Fibroblast of skin of right biceps (primary cell): ENCODE data around the gene CAP1.
"Not testable (repeated sequence)": the region's sequence is repeated elsewhere in the genome, so short reads cannot be mapped to it uniquely, and the experiment has no call there.

Source experiments
- DNase-seq: peaks from one replicate; pipeline ENCODE4 v3.0.0-alpha.2; 2013

Gene CAP1, protein sequence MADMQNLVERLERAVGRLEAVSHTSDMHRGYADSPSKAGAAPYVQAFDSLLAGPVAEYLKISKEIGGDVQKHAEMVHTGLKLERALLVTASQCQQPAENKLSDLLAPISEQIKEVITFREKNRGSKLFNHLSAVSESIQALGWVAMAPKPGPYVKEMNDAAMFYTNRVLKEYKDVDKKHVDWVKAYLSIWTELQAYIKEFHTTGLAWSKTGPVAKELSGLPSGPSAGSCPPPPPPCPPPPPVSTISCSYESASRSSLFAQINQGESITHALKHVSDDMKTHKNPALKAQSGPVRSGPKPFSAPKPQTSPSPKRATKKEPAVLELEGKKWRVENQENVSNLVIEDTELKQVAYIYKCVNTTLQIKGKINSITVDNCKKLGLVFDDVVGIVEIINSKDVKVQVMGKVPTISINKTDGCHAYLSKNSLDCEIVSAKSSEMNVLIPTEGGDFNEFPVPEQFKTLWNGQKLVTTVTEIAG

DNA sequence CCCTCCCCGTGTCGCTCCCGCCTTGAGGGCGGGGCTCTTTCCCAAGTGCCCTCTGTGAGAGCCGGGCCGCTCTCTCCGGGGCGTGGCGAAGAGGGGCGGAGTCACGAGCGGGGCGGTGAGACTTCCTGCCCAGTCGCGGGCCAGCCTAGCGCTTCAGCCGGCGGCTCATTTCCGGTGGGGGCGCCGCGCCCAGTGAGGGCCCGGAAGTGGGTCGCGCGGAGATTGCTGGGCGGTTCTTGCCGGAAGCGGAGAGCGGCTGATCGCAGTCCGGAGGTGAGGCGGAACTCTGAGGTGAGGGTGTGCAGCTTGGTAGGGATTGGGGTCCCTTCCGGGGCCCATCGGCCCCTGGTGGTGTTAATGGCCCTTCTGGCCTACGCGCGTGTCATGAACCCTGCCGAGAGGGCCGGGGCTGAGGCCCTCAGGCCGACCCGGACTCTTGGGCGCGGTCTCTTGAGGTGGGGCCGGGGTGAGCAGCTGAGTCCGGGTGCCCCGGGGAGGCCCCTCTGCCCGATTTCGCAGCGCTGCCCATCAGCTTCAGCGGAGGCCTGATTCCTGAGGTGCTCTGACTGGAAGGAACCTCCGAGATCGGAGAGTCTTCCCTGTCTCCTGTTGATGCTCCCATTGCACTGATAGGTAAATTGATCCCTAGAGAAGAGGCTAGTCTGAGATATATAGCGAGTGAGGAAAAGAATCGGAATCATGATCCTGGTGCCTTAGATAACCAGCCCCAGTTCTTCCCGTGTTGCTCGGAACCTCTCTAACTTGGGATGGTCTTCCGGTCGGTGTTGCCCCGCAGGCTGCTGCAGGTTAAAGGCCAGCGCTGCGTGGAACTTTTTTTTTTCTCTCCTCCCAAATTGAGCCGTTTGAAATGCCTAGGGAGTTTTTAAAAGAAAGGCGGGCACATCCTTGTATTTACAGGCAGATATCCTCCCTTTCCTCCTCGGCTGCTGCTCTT is at the start of gene CAP1:
Gene CAP1 (plus strand): TSS at position 219 of the 955 bp plus-strand sequence. CDS start 18,618 bp downstream, outside the sequence.
- peak; percentile 99 for DNase-seq

DNA sequence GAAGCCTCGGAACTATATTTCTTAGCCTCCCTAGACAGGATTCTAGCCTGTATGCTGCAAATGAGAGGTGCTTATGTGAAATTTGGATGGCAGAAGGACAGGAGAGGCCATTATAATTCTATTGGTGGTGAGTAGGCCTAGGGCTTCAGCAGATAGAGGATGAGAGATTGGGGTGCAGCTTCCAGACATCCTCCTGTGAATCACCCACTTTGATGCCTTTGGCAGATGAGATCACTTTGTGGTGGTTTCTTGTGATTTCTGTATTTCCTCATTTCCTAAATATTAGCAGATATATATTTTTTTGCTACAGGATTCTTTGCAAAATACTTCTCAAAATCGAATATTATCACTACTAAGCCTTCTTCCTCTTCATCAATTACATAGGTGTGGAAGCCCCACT is 48.3 kb upstream of the CAP1 start:
- DNase-seq, result peak; percentile 38

DNA sequence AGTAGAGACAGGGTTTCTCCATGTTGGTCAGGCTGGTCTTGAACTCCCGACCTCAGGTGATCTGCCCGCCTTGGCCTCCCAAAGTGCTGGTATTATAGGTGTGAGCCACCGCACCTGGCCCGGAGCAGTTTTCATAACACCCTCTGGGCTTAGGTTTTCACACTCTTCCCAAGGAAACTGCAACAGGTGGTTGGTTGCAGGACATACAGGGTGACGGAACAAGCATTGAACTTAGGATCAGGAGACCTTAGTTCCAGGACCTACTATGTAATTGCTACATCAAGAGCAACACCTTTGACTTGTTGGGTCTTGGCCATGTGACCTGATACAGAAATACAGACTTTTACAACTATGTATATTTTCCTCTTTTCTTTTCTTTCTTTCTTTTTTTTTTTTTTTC is 47.6 kb upstream of the CAP1 start:
- DNase-seq, result no peak

DNA sequence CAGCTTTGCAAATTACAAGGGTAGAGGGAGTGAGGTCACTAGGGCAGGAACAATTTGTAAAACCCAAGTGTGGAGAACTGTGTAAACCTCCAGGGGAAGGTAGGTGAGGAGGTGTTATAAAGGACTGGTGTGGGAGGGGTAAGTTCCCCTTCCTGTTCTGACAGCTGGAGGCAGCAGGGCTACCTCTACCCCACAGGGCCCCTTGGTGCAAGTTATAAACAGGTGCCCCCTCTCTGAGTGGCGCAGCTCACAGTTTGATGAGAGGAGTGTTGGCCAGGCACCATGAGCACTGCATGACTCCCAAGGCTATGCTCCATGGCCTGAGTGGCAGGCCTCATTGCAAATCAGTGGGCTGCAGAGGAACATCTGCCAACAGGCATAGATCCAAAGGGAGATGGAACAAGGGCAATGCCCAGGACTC is 44.5 kb upstream of the CAP1 start:
- DNase-seq, result no peak

DNA sequence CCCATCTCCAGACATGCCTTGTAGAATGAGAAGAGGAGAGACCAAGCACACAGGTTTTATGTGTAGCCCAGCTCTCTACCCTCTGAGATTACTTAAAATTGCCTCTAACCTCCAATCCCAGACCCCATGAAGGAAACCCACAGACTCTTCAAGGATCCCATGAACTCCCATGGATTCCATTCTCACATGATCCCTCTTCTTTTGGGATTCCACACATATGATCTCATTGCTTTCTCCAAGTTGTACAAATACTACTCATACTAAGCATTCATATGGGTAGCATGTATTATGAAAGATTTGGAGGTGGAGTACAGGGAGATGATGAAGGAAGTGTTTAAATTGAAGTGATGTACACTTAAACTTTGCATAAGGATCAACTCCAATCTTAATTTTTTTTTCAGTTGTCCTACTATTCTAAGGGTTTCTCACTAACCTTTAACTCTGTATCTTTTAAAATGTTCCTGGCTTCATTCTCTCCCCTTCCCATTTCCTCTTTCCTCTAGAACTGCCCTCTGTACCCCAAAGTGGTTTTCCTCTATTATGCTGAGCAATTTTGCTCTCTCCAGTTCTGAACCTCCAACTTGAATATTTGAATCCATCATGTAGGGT is 44.0 kb upstream of the CAP1 start:
- DNase-seq, result peak; percentile 26

DNA sequence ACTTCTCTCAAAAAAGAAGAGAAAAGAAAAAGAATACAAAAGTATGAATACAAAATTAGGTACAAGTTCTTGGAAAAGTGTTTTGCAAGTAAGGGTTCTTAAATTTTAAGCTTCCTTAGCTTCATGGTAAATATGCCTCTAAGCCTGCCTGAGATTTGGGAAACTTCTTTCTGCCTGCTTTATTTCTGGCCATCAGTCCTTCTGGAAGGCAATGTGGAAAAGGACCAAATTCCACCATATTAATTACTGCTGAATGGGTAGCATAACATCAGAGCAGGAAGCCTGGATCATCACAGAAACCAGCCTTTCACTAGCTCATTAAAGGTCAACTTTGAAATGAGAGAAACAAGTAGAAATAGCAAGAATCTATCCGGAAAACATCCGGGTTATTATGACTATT is 39.1 kb upstream of the CAP1 start:
- no peak for DNase-seq

DNA sequence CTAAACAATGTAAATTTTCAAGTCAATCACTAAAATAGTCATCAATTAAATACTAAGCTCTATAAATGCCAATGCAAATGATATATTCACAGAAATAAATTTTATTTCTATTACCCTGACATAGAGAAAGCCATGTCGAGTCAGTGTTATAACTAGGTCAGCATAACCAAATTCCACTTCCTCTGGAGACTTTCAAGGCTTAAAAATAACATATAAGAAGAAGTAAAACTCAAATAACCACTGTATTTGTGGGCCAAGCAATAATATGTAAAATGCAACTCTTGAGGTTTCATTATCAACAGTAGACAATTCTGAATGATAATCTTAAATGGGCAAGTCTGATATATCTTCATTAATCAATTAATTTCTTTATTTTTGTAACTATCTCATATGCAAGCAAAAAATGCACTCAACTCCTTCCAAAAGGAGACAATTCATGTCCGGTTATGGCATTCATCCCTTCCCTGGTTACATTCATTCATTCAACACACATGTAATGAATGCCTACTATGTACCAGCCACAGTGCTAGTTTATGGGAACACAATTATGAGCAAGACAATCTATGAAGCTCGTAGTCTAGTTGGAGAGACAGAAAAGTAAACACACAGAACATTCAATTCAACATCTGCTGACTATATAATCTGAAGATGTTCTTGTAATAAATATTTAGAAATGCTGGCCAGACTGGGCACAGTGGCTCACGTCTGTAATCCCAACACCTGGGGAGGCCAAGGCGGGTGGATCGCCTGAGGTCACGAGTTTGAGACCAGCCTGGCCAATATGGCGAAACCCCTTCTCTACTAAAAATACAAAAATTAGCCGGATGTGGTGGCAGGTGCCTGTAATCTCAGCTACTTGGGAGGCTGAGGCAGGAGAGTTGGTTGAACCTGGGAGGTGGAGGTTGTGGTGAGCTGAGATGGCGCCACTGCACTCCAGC is 37.1 kb upstream of the CAP1 start:
- DNase-seq, result no peak

DNA sequence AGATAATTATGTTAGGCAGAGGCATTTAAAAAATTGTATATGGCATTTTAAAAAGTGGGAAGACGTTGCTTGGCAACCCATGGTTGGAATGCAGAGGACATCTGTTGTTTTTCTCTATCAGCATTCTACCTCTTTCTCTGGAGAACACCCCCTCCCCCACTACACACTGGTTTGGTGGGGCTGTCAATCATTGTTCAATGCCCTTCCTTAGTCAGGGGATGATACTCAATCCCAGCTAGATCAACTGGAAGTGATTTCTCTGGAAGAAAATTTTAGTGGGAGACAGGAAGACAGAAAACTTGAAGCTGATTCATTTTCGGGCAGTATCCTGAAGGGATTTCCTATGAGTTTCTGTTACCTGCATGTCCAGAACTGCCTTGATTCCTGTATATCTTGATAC is 35.7 kb upstream of the CAP1 start:
- DNase-seq, result no peak

DNA sequence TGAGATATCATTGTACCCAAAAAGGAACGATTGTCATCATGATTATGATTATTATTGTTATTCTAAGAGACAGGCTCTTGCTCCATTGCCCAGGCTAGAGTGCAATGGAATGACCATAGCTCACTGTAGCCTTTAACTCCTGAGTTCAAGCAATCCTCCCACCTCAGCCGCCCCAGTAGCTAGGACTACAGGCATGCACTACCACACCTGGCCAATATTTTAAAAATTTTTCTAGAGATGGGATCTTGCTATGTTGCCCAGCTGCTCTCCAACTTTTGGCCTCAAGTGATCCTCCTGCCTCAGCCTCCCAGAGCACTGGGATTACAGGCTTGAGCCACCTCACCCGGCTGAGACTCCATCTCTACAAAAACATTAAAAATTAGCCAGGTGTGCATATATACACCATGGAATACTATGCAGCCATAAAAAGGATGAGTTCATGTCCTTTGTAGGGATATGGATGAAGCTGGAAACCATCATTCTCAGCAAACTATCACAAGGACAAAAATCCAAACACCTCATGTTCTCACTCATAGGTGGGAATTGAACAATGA is 33.0 kb upstream of the CAP1 start:
- DNase-seq, result not testable (repeated sequence)

DNA sequence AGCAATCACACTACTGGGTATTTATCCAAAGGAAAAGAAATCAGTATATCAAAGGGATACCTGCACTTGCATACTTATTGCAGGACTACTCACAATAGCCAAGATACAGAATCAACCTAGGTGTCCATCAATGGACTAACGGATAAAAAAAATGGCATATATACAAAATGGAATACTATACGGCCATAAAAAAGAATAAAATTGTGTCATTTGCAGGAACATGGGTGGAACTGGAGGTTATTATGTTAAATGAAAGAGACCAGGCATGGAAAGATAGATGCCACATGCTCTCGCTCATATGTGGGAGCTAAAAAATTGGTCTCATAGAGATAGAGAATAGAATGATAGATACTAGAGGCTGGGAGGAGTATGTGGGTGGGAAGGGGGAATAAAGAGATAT is 29.3 kb upstream of the CAP1 start:
- DNase-seq, result no peak

DNA sequence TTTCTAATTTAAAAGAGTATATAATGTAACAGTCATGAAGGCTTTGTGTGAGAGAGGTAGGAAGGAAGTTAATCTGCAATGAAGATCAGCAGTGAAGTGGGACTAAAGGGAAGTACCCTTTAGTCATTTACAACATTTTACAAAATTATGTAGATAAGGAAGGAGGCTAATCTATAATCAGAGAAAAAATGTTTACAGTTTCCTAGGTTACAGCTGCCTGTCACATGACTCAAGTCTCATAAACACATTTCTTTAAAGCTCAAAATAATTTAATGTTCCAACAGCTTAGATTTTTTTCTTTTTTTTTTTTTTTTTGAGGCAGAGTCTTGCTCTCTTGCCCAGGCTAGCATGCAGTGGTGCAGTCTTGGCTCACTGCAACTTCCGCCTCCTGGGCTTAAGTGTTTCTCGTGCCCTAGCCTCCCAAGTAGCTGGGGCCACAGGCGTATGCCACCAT is 26.2 kb upstream of the CAP1 start:
- DNase-seq, result peak; percentile 43

DNA sequence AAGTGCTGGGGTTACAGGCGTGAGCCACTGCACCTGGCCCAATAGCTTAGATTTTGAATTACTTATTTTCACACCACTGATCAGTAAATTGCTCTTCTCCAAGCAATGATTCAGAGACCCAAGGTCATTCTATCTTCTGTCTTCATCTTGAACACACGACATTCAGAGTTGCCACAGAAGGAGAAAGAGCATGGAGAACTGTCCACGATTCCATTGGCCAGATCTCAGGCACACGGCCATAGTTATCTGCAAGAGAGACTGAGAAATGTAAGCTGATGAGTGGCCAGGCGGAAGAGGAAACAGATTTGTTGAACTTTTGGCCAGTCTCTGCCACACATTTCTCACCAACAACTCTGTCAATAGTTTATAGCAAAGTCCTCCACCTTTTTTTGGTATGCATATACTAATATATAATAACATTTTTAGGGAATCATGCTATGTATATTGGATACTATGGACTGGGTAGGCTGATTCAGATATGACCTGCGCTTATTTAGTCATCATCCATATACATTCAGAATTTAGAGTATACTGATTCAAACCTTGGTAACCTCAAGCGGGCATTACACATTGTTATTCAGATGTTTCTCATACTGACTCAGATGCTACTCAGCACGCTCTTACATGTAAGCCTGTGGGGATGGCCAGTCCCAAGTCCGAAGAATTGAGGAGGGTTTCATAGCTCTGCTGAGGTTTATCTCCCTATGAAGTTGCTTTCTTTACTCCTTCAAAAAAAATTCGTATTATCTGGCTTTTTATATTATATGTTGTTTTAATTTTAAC is 25.5 kb upstream of the CAP1 start:
- DNase-seq, result peak; percentile 92

DNA sequence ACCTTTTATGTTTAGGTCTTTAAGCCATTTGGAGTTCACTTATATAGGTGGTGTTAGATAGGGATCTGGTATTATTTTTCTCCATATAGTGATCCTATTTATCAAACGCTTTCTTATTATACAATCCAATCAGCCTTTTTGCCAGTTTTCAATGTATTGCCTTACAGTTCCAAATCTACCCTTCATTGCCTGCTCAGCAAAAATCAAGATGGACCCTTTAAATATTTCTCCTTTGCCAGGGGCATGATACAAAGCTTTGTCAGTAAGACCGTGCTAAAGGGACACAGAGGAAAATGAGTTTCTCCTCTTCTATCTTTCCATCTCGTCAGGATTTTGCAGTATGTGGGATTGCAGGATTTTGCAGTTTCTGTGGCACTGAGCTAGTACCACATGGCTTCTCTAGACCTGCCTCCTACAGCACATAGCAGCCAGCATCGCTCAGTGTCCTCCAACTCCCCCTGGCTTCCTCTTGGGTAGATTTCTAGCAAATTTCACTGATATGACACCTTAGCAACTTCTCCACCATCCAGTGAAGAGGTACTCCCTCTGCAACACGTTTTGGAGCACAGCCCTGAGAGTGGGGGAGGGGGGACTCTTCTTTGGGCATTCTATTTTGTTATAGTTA is 22.5 kb upstream of the CAP1 start:
- no peak for DNase-seq

DNA sequence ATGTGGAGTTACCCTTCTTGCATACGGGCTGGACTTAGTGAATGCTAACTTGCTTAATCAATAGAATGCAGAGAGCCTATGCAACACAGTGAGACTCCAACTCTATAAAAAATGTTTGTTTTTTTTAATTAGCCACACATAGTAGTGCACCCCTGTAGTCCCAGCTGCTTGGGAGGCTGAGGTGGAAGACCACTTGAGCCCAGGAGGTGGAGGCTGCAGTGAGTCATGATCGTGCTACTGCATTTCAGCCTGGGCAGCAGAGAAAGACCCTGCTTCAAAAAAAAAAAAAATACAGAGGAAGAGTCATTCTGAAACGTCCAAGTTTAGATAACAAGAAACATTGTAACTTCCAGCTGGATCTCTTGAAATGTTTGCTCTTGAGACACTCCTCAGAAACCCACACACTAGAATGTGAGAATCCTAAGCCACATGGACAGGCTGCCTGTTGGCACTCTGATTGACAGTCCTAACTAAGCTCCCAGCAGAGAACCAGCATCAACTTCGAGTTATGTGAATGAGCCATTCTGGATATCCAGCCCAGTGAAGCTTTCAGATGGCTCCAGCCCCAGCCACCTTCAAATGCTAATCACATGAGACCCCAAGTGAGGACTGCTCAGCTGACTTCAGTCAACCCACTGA is 20.0 kb upstream of the CAP1 start:
- DNase-seq, result no peak

DNA sequence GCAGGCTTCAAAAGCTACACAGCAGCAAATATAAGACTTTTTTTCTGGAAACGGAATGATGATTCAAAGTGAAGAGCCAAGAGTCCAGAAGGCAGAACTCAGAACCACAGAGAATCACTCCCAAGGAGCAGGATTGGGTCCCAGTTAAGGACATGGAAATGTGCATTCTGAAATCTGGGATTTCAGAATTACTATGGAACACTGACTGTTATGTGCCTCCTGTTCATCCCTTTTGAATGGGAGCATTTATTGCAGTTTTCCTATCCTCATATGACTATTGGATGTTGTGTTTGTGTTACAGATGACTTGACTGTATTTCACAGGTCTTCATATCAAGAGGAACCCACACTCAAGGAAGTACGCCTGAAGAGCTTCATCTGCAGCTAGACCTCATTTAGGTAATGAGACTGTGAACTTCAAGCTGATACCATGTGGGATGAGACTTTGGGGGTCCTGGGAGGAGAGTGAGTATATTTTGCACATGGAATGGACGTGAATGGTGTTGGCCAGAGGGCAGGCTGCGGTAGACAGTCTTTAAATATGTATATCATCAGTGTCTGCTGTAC is 17.1 kb upstream of the CAP1 start:
- no peak for DNase-seq

DNA sequence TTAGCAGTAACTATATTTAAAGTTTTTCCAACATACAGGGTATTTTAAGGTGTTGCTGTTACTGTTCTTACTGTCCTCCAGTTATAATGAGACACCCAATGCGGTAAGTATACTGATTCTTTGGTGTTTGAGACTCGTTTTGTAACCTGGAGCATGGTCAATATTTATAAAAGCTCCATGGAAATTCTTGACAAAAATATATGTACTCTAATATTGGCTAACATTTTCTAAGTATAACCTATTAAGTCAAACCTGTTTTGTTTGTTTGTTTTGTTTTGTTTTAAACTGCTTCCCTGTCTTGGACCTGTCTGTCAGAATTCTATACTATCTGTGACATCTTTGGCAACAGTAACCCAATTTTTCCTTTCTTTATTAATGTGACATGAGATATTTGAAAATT is 15.9 kb upstream of the CAP1 start:
- DNase-seq, result no peak

DNA sequence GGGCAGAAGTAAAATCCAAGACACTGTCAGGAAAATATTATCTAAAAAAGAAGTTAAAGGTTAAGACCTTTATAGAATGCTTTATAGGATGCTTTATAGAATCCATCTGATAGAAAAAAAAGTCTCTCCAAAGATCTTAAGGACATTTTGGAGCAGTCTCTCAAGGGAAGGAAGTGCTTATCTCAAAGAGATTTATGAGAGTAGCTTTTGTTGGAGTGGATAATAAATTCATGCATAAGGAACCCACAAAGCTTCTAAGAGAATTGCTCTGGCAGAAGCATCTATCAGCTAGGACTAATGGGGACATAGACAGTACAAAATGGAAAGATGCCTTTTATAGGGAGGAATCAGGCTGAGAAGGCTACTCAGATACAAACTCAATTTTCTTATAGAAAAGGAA is 12.9 kb upstream of the CAP1 start:
- DNase-seq, result no peak

DNA sequence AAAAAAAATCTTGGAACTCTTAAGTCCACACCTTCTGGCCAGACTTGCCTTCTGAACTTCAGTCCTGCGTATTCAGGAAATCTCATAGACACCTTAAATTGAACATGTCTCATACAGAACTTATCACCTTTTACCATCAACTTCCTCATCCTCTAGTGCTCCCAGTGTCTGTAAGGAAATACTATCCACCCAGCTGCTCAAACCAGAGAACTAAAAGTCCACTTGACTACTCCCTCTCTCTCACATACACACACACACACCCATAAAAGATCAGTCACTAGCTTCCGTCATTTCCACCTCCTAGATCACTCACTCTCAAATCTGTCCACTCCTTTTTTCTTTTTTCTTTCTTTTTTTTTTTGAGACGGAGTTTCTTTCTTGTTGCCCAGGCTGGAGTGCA is 10.9 kb upstream of the CAP1 start:
- DNase-seq, result no peak

DNA sequence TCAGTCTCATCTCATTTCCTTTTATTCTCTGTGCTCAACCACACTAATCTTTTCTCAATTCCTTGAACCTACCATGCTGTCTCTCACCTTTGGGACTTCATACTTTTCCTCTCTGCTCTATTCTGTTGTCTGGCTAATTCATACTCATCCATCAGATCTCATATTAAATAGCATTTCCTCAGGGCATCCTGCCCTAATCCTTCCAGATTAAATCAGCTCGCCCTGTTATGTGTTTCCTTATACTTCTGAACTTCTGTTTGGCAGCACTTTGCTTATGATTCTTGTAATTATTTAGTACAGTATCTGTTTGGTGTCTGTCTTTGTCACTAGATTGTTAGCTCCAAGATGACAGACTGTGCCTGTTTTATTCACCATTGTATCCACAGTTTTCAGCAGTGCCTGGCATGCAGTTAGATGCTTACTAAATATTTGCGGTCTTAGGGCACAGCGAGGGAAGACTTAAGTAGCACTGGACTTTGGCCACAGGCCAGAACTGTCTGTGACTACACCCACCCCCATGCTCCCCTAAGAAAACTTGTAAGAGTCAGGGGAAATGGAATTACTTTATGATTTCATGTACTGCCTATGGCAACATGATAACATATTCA is 9.9 kb upstream of the CAP1 start:
- DNase-seq, result no peak
